H1 (cell line): ENCODE results near the gene ATOH7. TPM values are rescaled to one million over a fixed set of nuclear protein-coding genes. Genes with fewer than 3 reads are reported as not detected.

ENCODE experiments used
- CTCF ChIA-PET: fragments of 300-600 bp; sonication (Branson Sonifier 250); formaldehyde crosslinking; loops from one replicate; lab custom pipeline; 2021; ENCODE audit not compliant: partially characterized antibody; lab: Charles Lee
- POLR2A ChIA-PET: fragments of 300-600 bp; sonication (Branson Sonifier 250); formaldehyde crosslinking; loops from one replicate; lab custom pipeline; 2021; ENCODE audit warnings: inconsistent platforms; ENCODE audit not compliant: partially characterized antibody; lab: Charles Lee
- DNase-seq, 2 experiments: peaks; one replicate each; pipeline versions ENCODE4 v3.0.0 to v3.0.0-alpha.2; 2010 to 2022; ENCODE audit warnings: low spot score in 2 of 2, low read depth in 1 of 2, mixed read lengths in 1 of 2
- FAIRE-seq: peaks from 2 replicates; lab custom pipeline; 2011; peaks lifted over from hg19 to GRCh38; lab: Jason Lieb, UNC
- H2AFZ ChIP-seq: 2 replicates; pipeline ENCODE4 v1.8.1; 2012; ENCODE audit warnings: low read length, inconsistent platforms
- H2AK5ac ChIP-seq: 2 replicates; pipeline ENCODE4 v1.6.1; 2013; ENCODE audit warnings: low read depth, low read length
- H2BK120ac ChIP-seq: replicated peaks from 2 replicates; pipeline ENCODE3; 2013; ENCODE audit warnings: low read depth, low read length, inconsistent platforms
- H2BK12ac ChIP-seq: 2 replicates; pipeline ENCODE4 v1.6.1; 2013; ENCODE audit warnings: low read depth, low read length
- H2BK15ac ChIP-seq: 2 replicates; pipeline ENCODE4 v1.6.1; 2013; ENCODE audit warnings: low read length
- H2BK20ac ChIP-seq: 2 replicates; pipeline ENCODE4 v1.6.1; 2013; ENCODE audit warnings: low read length
- H2BK5ac ChIP-seq: 2 replicates; pipeline ENCODE4 v1.6.1; 2013; ENCODE audit warnings: low read depth, low read length
- H3K14ac ChIP-seq: 2 replicates; pipeline ENCODE4 v1.6.1; 2013; ENCODE audit warnings: inconsistent platforms; ENCODE audit not compliant: insufficient read length
- H3K18ac ChIP-seq: 2 replicates; pipeline ENCODE4 v1.6.1; 2013; ENCODE audit warnings: low read length; ENCODE audit errors: extremely low read depth
- H3K23ac ChIP-seq: 2 replicates; pipeline ENCODE4 v1.6.1; 2013; ENCODE audit warnings: inconsistent platforms; ENCODE audit not compliant: insufficient read length
- H3K23me2 ChIP-seq: 2 replicates; pipeline ENCODE4 v1.6.1; 2013; ENCODE audit warnings: low read depth, low read length
- H3K27ac ChIP-seq: 2 replicates; pipeline ENCODE4 v1.6.1; 2011; ENCODE audit warnings: low read depth, low read length, inconsistent platforms
- H3K27me3 ChIP-seq, 4 experiments: replicated peaks in 1 of 4; 1 replicate in 1 of 4; 2 replicates in 3 of 4; pipeline versions ENCODE4 v1.6.1 to v1.8.1; 2011 to 2013; ENCODE audit warnings: low read length in 3 of 4, mild to moderate bottlenecking in 3 of 4, inconsistent platforms in 2 of 4, mixed read lengths in 2 of 4, moderate library complexity in 1 of 4; ENCODE audit not compliant: control insufficient read depth in 3 of 4, insufficient read depth in 3 of 4; ENCODE audit errors: extremely low read depth in 1 of 4
- H3K36me3 ChIP-seq, 4 experiments: 2 replicates each; pipeline versions ENCODE4 v1.6.1 to v1.8.1; 2011 to 2013; ENCODE audit warnings: mild to moderate bottlenecking in 4 of 4, low read length in 3 of 4, moderate library complexity in 2 of 4, control low read depth in 1 of 4, inconsistent platforms in 1 of 4; ENCODE audit not compliant: insufficient read depth in 4 of 4, control insufficient read depth in 2 of 4
- H3K4ac ChIP-seq: replicated peaks from 2 replicates; pipeline ENCODE3; 2013; ENCODE audit warnings: low read length, low read depth, mixed read lengths, inconsistent platforms; ENCODE audit not compliant: insufficient read length
- H3K4me1 ChIP-seq, 4 experiments: replicated peaks in 1 of 4; 1 replicate in 1 of 4; 2 replicates in 3 of 4; pipeline versions ENCODE4 v1.6.1 to v1.8.1; 2011 to 2013; ENCODE audit warnings: low read length in 3 of 4, inconsistent platforms in 2 of 4, mixed read lengths in 1 of 4; ENCODE audit not compliant: insufficient read depth in 4 of 4, control insufficient read depth in 3 of 4
- H3K4me2 ChIP-seq, 2 experiments: 2 replicates each; pipeline versions ENCODE4 v1.6.1 to v1.8.1; 2011 to 2013; ENCODE audit warnings: low read depth in 2 of 2, low read length in 2 of 2, control low read depth in 1 of 2, inconsistent platforms in 1 of 2, mild to moderate bottlenecking in 1 of 2; ENCODE audit not compliant: insufficient read depth in 1 of 2
- H3K4me3 ChIP-seq, 4 experiments: fragments of 200-600, 300-600 bp in 1 of 4; sonication (generic), shearing (Covaris generic), sonication (Bioruptor Twin) in 1 of 4; 2 replicates each; pipeline versions ENCODE4 v1.5.1 to v1.8.1; 2011 to 2016; ENCODE audit warnings: low read length in 4 of 4, low read depth in 3 of 4, control low read depth in 2 of 4, inconsistent platforms in 2 of 4, mild to moderate bottlenecking in 2 of 4, mixed read lengths in 1 of 4, moderate library complexity in 1 of 4; ENCODE audit not compliant: insufficient read depth in 2 of 4; ENCODE audit errors: extremely low read depth in 1 of 4
- H3K56ac ChIP-seq: replicated peaks from 2 replicates; pipeline ENCODE3; 2013; ENCODE audit warnings: low read depth, mild to moderate bottlenecking, mixed read lengths, low read length, inconsistent platforms; ENCODE audit not compliant: insufficient read length
- H3K79me1 ChIP-seq: 2 replicates; pipeline ENCODE4 v1.6.1; 2013; ENCODE audit warnings: low read depth, low read length, control low read depth
- H3K79me2 ChIP-seq, 2 experiments: 2 replicates each; pipeline versions ENCODE4 v1.6.1 to v1.8.1; 2012 to 2013; ENCODE audit warnings: low read length in 2 of 2, mild to moderate bottlenecking in 2 of 2, inconsistent platforms in 1 of 2; ENCODE audit not compliant: insufficient read depth in 2 of 2, control insufficient read depth in 1 of 2
- H3K9ac ChIP-seq, 4 experiments: replicated peaks in 1 of 4; 1 replicate in 1 of 4; 2 replicates in 3 of 4; pipeline versions ENCODE4 v1.6.1 to v1.8.1; 2011 to 2013; ENCODE audit warnings: low read depth in 3 of 4, low read length in 3 of 4, control low read depth in 2 of 4, mild to moderate bottlenecking in 2 of 4, moderate library complexity in 2 of 4, inconsistent platforms in 1 of 4; ENCODE audit errors: extremely low read depth in 1 of 4
- H3K9me3 ChIP-seq, 2 experiments: 2 replicates each; pipeline versions ENCODE4 v1.6.1 to v1.8.1; 2012 to 2013; ENCODE audit warnings: mild to moderate bottlenecking in 2 of 2, moderate library complexity in 2 of 2, control low read depth in 1 of 2, inconsistent platforms in 1 of 2, low read depth in 1 of 2, low read length in 1 of 2, mixed read lengths in 1 of 2; ENCODE audit not compliant: insufficient read depth in 2 of 2
- H4K20me1 ChIP-seq, 2 experiments: replicated peaks in 1 of 2; 2 replicates each; pipeline versions ENCODE3 to v1.8.1; 2011 to 2013; ENCODE audit warnings: inconsistent platforms in 2 of 2, low read length in 2 of 2, mild to moderate bottlenecking in 1 of 2; ENCODE audit not compliant: insufficient read depth in 2 of 2, control insufficient read depth in 1 of 2
- H4K5ac ChIP-seq: 2 replicates; pipeline ENCODE4 v1.6.1; 2013; ENCODE audit warnings: low read length, low read depth, mixed read lengths, inconsistent platforms; ENCODE audit not compliant: insufficient read length
- H4K8ac ChIP-seq: 2 replicates; pipeline ENCODE4 v1.8.0; 2013; ENCODE audit warnings: mild to moderate bottlenecking, moderate library complexity, low read length, inconsistent platforms; ENCODE audit not compliant: insufficient read depth; ENCODE audit errors: extremely low read depth
- H4K91ac ChIP-seq: replicated peaks from 2 replicates; pipeline ENCODE3; 2013; ENCODE audit warnings: low read length, mixed read lengths, inconsistent platforms; ENCODE audit not compliant: insufficient read length
- ATF2 ChIP-seq: IDR thresholded peaks from 2 replicates; pipeline ENCODE4 v1.6.1; 2012; ENCODE audit warnings: low read length, inconsistent platforms
- BRCA1 ChIP-seq: IDR thresholded peaks from 2 replicates; pipeline ENCODE4 v1.6.1; 2012; ENCODE audit warnings: low read depth, low read length, improper control_type of control experiment
- EGR1 ChIP-seq: IDR thresholded peaks from 2 replicates; pipeline ENCODE4 v1.6.1; 2011; ENCODE audit warnings: low read depth, low read length, borderline replicate concordance
- EZH2 ChIP-seq: fragments of 200-600 bp; sonication (generic); IDR thresholded peaks from 2 replicates; pipeline ENCODE4 v1.7.1; 2012; ENCODE audit warnings: low read depth, mild to moderate bottlenecking, moderate library complexity, low read length, inconsistent platforms; ENCODE audit not compliant: severe bottlenecking
- KDM4A ChIP-seq: IDR thresholded peaks from one replicate; pipeline ENCODE4 v1.7.1; 2012; ENCODE audit warnings: low read depth, mild to moderate bottlenecking, moderate library complexity, low read length, inconsistent platforms; ENCODE audit not compliant: severe bottlenecking
- NRF1 ChIP-seq: IDR thresholded peaks from 2 replicates; pipeline ENCODE4 v1.6.1; 2011; ENCODE audit warnings: mild to moderate bottlenecking, low read depth, low read length, improper control_type of control experiment
- PHF8 ChIP-seq: fragments of 200-600 bp; sonication (generic); conservative IDR thresholded peaks from 2 replicates; pipeline ENCODE4 v1.7.1; 2012; ENCODE audit warnings: low read depth, mild to moderate bottlenecking, inconsistent platforms, low read length, moderate library complexity
- POLR2AphosphoS5 ChIP-seq: IDR thresholded peaks from 2 replicates; pipeline ENCODE4 v1.6.1; 2011; ENCODE audit warnings: low read depth, low read length
- SP1 ChIP-seq: IDR thresholded peaks from 2 replicates; pipeline ENCODE4 v1.6.1; 2011; ENCODE audit warnings: low read depth, low read length
- SRF ChIP-seq: IDR thresholded peaks from 2 replicates; pipeline ENCODE4 v1.6.1; 2011; ENCODE audit warnings: mild to moderate bottlenecking, low read depth, low read length, moderate library complexity
- SUZ12 ChIP-seq: fragments of 200-600 bp; sonication (generic); IDR thresholded peaks from 2 replicates; pipeline ENCODE4 v1.6.1; 2012; ENCODE audit warnings: mild to moderate bottlenecking, inconsistent platforms, low read length, moderate library complexity, mixed read lengths
- TAF1 ChIP-seq: IDR thresholded peaks from 2 replicates; pipeline ENCODE4 v1.6.1; 2011; ENCODE audit warnings: mild to moderate bottlenecking, low read depth, low read length
- TCF12 ChIP-seq: IDR thresholded peaks from 2 replicates; pipeline ENCODE4 v1.6.1; 2011; ENCODE audit warnings: low read depth, mild to moderate bottlenecking, low read length
- WGBS, 2 experiments: shearing (Covaris generic) in 1 of 2; methylation state at CpG; one replicate each; pipeline versions ENCODE4 v1.1.6 to v1.1.7; 2013 to 2015; ENCODE audit warnings: low lambda C conversion rate in 2 of 2, mixed read lengths in 2 of 2, inconsistent platforms in 1 of 2, low coverage in 1 of 2, missing lambda C conversion rate in 1 of 2; ENCODE audit not compliant: insufficient replicate concordance in 2 of 2, insufficient coverage in 1 of 2, insufficient read length in 1 of 2; ENCODE audit errors: extremely low coverage in 1 of 2, missing lambda C conversion rate in 1 of 2; 5-methylcytosine and 5-hydroxymethylcytosine counted together
- polyA plus RNA-seq, 7 experiments: library from polyadenylated mRNA; depleted of rRNA in 3 of 7; stranded (reverse) in 5 of 7; unstranded in 2 of 7; fragments of >200 nt in 5 of 7; fragments of 200-250 nt in 2 of 7; gene quantifications; 1 replicate in 5 of 7; 2 replicates in 1 of 7; 4 replicates in 1 of 7; pipeline versions ENCODE4 v1.2.1 to v1.2.3, GENCODE V29; 2011 to 2013; ENCODE audit warnings: missing spikeins in 2 of 7, mixed read lengths in 2 of 7
- total RNA-seq: library from RNA; stranded (reverse); fragmentation: NEBNext Ultra II Directional; extraction: Animal tissue kit (Norgen Biotek cat#: 25700); gene quantifications from 2 replicates; pipeline ENCODE4 v1.2.1, GENCODE V29; 2021

The ATOH7 gene
- total and polyA plus RNA-seq, 2 of the 8 experiments (the other 6 are each of a cell fraction or from before 2014, with no cell fraction given) = 0.39 to 1.0 TPM

- peaks cover 0 to 11% (median 6%) of the 10 kb centered on the region in 4 experiments; a peak in 3 of 7 replicates for H3K4me1 ChIP-seq
- ChIA-PET CTCF (interaction anchor here (0.7 to 4.4 kb wide), 3 partner anchors 39 to 76 kb away, joined by 5 to 17 read pairs (median 7); no protein-coding TSS in a partner anchor), POLR2A (interaction anchor here (5.9 kb wide), 1 partner anchor 82 kb away, joined by 27 read pairs; the partner anchor contains the start of genes HNRNPH3 and PBLD)
- no peak overlapping the region for H3K56ac ChIP-seq
- no peak overlapping the region for H3K4me3 ChIP-seq
- H3K23me2 ChIP-seq = no peaks in the 10 kb centered on the region
- no peak overlapping the region for H3K9ac ChIP-seq
- H4K20me1 ChIP-seq = no peaks in the 10 kb centered on the region
- no peak overlapping the region; the same call in 1 of the 2 replicates for H4K8ac ChIP-seq
- no peaks in the 10 kb centered on the region for H3K9me3 ChIP-seq
- FAIRE-seq (no peak), DNase-seq (no peak)
- H2BK12ac ChIP-seq = no peak overlapping the region
- no peaks in the 10 kb centered on the region for H3K79me2 ChIP-seq
- no peak overlapping the region for H4K91ac ChIP-seq
- no peak overlapping the region for H2AK5ac ChIP-seq
- H2BK20ac ChIP-seq = no peak overlapping the region
- no peak overlapping the region for H3K27ac ChIP-seq
- TF ChIP-seq EGR1 (peak; percentile 7; the same call in 1 of the 2 replicates), BRCA1 (no peak), SRF (no peak), TAF1 (no peak), SP1 (no peak), PHF8 (no peak), ATF2 (no peak), KDM4A (no peak), POLR2AphosphoS5 (peak; percentile 53; the same call in 1 of the 2 replicates), SUZ12 (no peak), EZH2 (no peak), NRF1 (no peak), TCF12 (peak; percentile 85)
- H3K23ac ChIP-seq = no peak overlapping the region
- no peak overlapping the region for H4K5ac ChIP-seq
- no peak overlapping the region for H3K14ac ChIP-seq
- H3K4me2 ChIP-seq = peak overlapping the region in 1 of 2 experiments; percentile 3; a peak in 2 of 4 replicates
- H3K4ac ChIP-seq = no peak overlapping the region
- WGBS, 2 experiments = 58% methylated on average over 7 of the region's 7 CpGs; no CpG with 5 or more reads in 1 of the 2 experiments
- no peak overlapping the region for H3K18ac ChIP-seq
- H2BK15ac ChIP-seq = no peak overlapping the region
- H3K79me1 ChIP-seq = no peaks in the 10 kb centered on the region
- no peak overlapping the region for H2BK120ac ChIP-seq
- H2AFZ ChIP-seq = no peak overlapping the region
- H3K27me3 ChIP-seq = no peaks in the 10 kb centered on the region
- H2BK5ac ChIP-seq = no peak overlapping the region
- H3K36me3 ChIP-seq = no peaks in the 10 kb centered on the region
Observed at GRCh38 chr10:68251151-68251550, 19.2 kb upstream of the ATOH7 start.
